Body of pancreas (tissue), 4 donors: ENCODE results near the gene HHEX.

Experiments used
- CTCF ChIP-seq, 7 experiments: fragments of 450-650 bp in 4 of 7; fragments of 200-600 bp in 3 of 7; sonication (generic) in 3 of 7; IDR thresholded peaks; one replicate each; pipeline ENCODE4 v1.5.1; 2016 to 2019; ENCODE audit warnings: antibody characterized with exemption in 7 of 7
- POLR2A ChIP-seq, 3 donors: fragments of 450-650 bp; IDR thresholded peaks; one replicate each; pipeline ENCODE4 v1.6.1; 2016; ENCODE audit warnings: antibody characterized with exemption in 3 of 3, mild to moderate bottlenecking in 2 of 3

DNA sequence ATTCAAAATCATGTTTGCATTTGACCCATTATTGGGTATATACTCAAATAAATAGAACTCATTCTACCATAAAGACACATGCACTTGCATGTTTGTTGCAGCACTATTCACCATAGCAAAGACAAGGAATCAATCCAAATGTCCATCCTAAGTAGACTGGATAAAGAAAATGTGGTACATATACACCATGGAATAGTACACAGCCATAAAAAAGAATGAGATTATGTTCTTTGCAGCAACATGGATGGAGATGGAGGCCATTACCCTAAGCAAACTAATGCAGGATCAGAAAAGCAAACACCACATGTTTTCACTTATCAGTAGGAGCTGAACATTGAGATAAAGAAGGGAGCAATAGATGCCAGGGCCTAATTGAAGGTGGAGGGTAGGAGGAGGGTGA is 12.0 kb upstream of the HHEX start:
- TF ChIP-seq CTCF (IDR thresholded peaks at IDR 0.05) (no peak), POLR2A (IDR thresholded peaks at IDR 0.05) (no peak)
